ENCODE measurements around the gene SLC16A7. TPM values are rescaled to one million over a fixed set of nuclear protein-coding genes. Genes with fewer than 3 reads are reported as not detected.

Gene SLC16A7
- total RNA-seq, 1 donor from 2014 or later = 4.3 TPM

DNA sequence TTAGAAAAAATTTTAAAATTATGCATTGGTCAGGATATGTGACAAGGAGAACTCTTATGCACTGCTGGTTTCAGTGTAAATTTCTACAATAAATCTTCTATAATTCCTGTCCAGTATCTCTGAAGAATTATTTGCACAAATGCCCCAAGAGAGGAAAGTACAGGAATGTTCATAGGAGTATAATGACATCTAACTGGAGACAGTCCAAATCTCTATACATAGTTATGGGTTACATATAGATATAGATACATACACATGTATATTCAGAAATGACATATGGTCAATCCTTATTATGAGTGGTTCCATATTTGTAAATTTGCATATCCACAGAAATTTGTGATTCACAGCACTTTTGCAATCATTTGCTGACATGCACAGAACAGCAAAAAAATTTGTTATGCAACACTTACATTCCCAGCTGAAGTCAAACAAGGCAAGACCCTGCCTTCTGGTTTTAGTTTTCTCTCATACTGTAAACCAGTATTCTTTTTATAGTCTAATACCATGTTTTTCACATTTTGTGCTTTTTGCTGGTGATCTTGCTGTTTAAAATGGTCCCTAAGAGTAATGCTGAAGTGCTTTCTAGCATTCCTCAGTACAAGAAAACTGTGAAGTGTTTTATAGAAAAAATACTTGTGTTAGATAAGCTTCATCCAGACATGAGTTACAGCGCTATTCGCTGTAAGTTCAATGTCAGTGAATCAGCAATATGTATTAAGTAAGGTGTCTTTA is 103.8 kb downstream of the SLC16A7 start:
- H3K9me3 Mint-ChIP-seq = no peaks in the 10 kb centered on the region
- no peak for DNase-seq (ENCODE audit: low spot score in 2 of 2, unreplicated experiment in 2 of 2)

DNA sequence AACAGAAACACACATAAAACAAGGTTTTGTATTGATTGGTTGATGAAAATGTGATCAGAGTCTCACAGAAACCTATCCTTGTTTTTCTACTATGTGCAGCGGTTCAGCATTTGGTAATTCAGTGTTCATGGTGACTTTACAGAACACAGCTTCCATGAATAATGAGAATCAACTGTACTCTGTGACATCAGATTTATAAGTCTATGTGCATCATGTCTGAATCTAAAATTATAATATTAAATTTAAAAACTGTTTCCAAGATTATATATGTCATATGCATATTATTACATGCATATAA is 104.3 kb downstream of the SLC16A7 start:
- Mint-ChIP-seq H3K4me3 (no peak overlapping the region), H3K36me3 (no peaks in the 10 kb centered on the region), H3K4me1 (peaks cover 4% of the 10 kb centered on the region), H3K27me3 (ENCODE audit: low read depth) (no peaks in the 10 kb centered on the region), H3K27ac (no peak overlapping the region), H3K9me3 (no peaks in the 10 kb centered on the region)
- DNase-seq (ENCODE audit: low spot score in 2 of 2, unreplicated experiment in 2 of 2) = no peak
- no peak for TF ChIP-seq CTCF (IDR thresholded peaks at IDR 0.05; ENCODE audit: unreplicated experiment)

More for the DNA sequence above, 103.8 kb downstream of the SLC16A7 start:
- Mint-ChIP-seq H3K27ac (no peak overlapping the region), H3K36me3 (no peaks in the 10 kb centered on the region), H3K4me3 (no peak overlapping the region), H3K27me3 (ENCODE audit: low read depth) (no peaks in the 10 kb centered on the region), H3K4me1 (peaks cover 4% of the 10 kb centered on the region)
- no peak for TF ChIP-seq CTCF (IDR thresholded peaks at IDR 0.05; ENCODE audit: unreplicated experiment)

- TF ChIP-seq CTCF (IDR thresholded peaks at IDR 0.05; ENCODE audit: unreplicated experiment) = no peak
- no peaks in the 10 kb centered on the region for H3K27me3 Mint-ChIP-seq (ENCODE audit: low read depth)
- H3K9me3 Mint-ChIP-seq = no peaks in the 10 kb centered on the region
Observed at GRCh38 chr12:59708064-59708463, 112.2 kb downstream of the SLC16A7 start.

GRCh38 chr12:59708484-59708883 is 112.7 kb downstream of the SLC16A7 start:
- no peaks in the 10 kb centered on the region for H3K27me3 Mint-ChIP-seq (ENCODE audit: low read depth)
- no peaks in the 10 kb centered on the region for H3K4me1 Mint-ChIP-seq
- H3K36me3 Mint-ChIP-seq = no peaks in the 10 kb centered on the region
- TF ChIP-seq CTCF (IDR thresholded peaks at IDR 0.05; ENCODE audit: unreplicated experiment) = no peak
- no peak overlapping the region for H3K4me3 Mint-ChIP-seq
- no peaks in the 10 kb centered on the region for H3K9me3 Mint-ChIP-seq
- H3K27ac Mint-ChIP-seq = no peak overlapping the region
- no peak for DNase-seq (ENCODE audit: low spot score in 2 of 2, unreplicated experiment in 2 of 2)

More at GRCh38 chr12:59708064-59708463, 112.2 kb downstream of the SLC16A7 start:
- Mint-ChIP-seq H3K27ac (no peak overlapping the region), H3K36me3 (no peaks in the 10 kb centered on the region), H3K4me3 (no peak overlapping the region), H3K4me1 (no peaks in the 10 kb centered on the region)
- DNase-seq (ENCODE audit: low spot score in 2 of 2, unreplicated experiment in 2 of 2) = no peak

GRCh38 chr12:59710004-59710628 is 114.3 kb downstream of the SLC16A7 start:
- no peak for DNase-seq (ENCODE audit: low spot score in 2 of 2, unreplicated experiment in 2 of 2)
- no peaks in the 10 kb centered on the region for H3K27me3 Mint-ChIP-seq (ENCODE audit: low read depth)
- H3K9me3 Mint-ChIP-seq = peaks cover 5% of the 10 kb centered on the region
- no peak for TF ChIP-seq CTCF (IDR thresholded peaks at IDR 0.05; ENCODE audit: unreplicated experiment)
- no peaks in the 10 kb centered on the region for H3K36me3 Mint-ChIP-seq
- H3K4me3 Mint-ChIP-seq = no peak overlapping the region
- no peak overlapping the region for H3K27ac Mint-ChIP-seq
- H3K4me1 Mint-ChIP-seq = no peaks in the 10 kb centered on the region

Data from mesothelial cell of epicardium (in vitro differentiated cells).